ENCODE data around the gene CCDC43.

GRCh38 chr17:44707755-44708400, 18.3 kb upstream of the CCDC43 start:
- no peak for TF ChIP-seq CTCF (conservative IDR thresholded peaks at IDR 0.05 in 1 of 2, IDR thresholded peaks at IDR 0.05 in 1 of 2; ENCODE audit: extremely low read depth in 1 of 2, insufficient read depth in 1 of 2, low read depth in 1 of 2, low read length in 2 of 2)
- TF ChIP-seq EZH2 (IDR thresholded peaks at IDR 0.05; ENCODE audit: borderline replicate concordance, low read length), result no peak

Data from mammary epithelial cell (primary cell).